Fibroblast of the conjunctiva (primary cell): ENCODE measurements around the gene LY9.

Source experiments
- DNase-seq: peaks from one replicate; pipeline ENCODE4 v3.0.0-alpha.2; 2010; ENCODE audit warnings: low read depth

Gene LY9

GRCh38 chr1:160801836-160802580 lies 6.0 kb downstream of the LY9 start:
- no peak for DNase-seq

DNA sequence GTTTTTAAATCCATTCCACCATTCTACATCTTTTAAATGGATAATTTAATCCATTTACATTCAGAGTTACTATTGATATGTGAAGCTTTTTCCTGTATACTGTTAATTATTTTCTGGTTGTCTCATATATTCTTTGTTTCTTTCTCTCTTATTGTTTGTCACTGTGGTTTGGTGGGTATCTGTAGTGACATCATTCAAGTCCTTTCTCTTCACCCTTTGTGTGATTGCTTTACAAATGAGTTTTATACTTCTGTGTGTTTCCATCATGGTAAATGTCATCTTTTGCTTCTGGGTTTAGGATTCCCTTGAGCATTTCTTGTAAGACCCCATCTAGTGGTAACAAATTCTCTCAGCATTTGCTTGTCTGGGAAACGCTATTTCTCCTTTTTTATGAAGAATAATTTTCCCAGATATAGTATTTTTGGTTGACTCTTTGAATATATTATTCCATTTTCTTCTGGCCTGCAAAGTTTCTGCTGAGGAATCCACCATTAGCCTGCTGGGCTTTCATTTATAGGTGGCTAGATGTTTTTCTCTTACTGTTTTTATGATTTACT lies 10.2 kb downstream of the LY9 start:
- DNase-seq: no peak

GRCh38 chr1:160806784-160807183 lies 10.8 kb downstream of the LY9 start:
- no peak for DNase-seq

- no peak for DNase-seq
Observed at GRCh38 chr1:160807247-160807646, 11.3 kb downstream of the LY9 start.

GRCh38 chr1:160807738-160808137 lies 11.8 kb downstream of the LY9 start:
- no peak for DNase-seq

DNA sequence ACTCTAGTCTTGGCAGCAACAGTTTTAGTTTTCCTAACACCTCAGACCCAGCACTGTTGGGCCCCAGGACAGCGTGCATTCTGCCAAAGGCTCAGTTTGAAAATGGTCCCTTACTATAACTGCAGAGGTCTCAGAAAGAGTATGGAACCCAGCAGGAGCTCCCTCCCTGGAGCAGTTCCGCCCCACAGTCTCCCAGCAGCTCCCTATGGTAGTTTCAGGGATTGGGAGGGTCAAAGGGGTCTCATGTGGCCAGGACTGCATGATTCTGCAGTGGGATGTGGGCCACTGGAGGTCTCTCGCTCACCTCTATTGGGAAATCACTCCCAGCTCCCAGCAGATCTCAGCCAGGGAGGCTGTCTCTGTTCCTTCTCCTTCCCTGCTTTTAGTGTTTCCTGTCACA lies 12.3 kb downstream of the LY9 start:
- no peak for DNase-seq

- DNase-seq: no peak
Observed at GRCh38 chr1:160810486-160810885, 14.5 kb downstream of the LY9 start.

- DNase-seq: no peak
Observed at GRCh38 chr1:160811147-160811546, 15.2 kb downstream of the LY9 start.

DNA sequence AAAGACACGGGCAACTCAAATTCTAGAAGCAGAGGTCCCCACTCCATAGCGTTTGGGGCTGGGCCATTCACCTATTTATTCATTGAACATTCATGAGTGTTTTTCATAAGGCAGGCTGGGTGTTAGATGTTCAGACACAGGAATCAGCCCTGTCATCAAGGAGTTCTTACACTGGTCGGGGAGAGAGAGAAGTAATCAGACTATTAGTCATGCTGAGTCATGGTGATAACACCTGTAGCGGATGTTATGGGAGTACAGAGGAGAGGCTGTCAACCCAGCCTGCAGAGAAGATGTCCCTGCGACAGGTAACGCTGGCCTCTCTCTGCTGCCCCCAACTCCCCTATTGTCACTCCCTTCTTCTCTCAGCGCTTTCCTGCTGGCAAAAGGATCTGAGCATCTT lies 17.2 kb downstream of the LY9 start:
- DNase-seq: no peak

DNA sequence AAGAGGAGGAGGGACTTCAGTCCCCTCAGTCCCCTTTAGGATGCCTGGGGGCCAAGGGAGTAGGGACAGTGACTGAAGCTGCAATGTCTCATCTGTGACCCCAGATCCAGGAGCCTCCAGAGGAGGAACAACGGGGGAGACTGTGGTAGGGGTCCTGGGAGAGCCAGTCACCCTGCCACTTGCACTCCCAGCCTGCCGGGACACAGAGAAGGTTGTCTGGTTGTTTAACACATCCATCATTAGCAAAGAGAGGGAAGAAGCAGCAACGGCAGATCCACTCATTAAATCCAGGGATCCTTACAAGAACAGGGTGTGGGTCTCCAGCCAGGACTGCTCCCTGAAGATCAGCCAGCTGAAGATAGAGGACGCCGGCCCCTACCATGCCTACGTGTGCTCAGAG lies 18.3 kb downstream of the LY9 start:
- DNase-seq: no peak

- no peak for DNase-seq
Observed at GRCh38 chr1:160814856-160815255, 18.9 kb downstream of the LY9 start.

DNA sequence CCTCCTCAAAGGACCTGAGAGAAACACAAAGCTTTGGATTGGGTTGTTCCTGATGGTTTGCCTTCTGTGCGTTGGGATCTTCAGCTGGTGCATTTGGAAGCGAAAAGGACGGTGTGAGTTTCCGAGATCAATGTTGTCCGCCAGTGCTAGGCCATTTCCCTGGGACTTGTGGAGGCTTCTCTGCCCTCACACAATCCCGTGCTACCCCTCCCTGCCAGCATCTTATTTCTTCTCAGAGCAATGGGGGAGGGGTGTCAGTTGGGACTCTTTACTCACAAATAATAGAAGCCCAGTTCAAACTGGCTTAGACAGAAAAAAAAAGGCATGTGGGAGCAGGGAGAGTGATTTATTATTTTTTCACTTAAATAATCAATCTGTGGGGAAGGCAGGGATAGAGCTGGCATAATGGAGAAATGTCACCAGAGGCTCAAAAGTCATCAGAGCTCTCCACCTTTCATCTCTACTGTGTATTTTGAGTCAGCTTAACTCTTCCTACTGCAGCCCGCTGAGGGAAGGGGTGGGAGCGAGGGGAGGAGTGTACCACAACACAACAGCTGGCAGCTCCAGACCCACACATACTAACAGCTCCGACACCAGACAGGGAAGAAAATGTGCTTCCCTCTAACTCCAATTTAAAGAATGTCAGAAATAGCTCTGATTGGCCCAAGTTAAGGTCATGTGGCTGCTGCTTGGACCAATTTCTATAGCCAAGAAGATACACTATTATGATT lies 22.4 kb downstream of the LY9 start:
- no peak for DNase-seq

DNA sequence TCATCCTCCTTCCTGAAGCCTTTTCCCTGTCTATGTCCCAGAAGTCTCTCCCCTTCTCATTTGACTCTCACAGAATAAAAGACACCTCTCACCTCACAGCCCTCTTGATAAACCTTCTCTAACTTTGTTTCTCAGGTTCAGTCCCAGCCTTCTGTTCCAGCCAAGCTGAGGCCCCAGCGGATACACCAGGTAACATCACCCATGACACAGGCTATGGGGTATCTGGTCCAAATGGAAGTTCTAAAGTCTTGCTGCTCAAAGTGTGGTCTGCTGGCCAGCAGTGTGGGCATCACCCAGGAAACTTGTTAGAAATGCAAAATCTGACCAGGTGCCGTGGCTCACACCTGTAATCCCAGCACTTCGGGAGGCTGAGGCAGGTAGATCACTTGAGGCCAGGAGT lies 23.2 kb downstream of the LY9 start:
- no peak for DNase-seq

- no peak for DNase-seq
Observed at GRCh38 chr1:160821627-160822026, 25.7 kb downstream of the LY9 start.

- no peak for DNase-seq
Observed at GRCh38 chr1:160823296-160823695, 27.3 kb downstream of the LY9 start.

DNA sequence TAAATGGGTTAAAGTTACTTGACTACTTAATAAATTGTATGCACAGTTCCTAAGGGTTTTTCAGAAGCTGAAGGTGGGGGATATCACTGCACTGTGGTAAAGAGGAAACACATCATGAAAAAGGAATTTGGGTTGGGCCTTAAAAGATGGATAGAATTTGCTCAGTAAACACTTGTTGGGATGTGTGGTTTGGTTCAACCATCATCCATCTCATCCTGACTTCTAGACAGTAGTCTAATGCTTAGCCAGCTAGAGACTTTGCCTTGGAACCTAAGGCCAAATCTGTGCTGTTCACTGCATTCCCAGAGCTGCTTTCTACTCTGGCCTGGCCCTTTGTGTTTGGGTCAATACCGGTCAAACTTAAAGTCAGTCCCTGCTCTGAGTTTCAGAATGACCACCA lies 30.6 kb downstream of the LY9 start:
- no peak for DNase-seq

DNA sequence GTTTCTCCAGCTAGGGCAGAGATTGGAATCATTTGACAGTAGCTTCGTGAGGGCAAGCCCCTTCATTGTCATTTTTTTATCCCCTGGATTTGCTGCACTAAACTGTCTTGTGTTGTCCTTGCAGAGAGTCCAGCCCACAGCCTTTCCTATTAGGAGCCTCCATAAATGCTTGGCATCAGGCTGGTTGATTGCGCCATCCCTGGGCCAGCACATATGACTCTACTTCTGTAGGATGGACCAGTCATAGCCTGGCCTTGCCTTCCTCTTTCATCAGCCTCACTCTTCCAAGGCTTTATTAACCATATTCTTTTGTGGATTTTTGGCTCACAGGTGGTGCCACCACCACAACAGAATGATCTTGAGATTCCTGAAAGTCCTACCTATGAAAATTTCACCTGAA lies 31.4 kb downstream of the LY9 start:
- DNase-seq: peak; percentile 26

- DNase-seq: no peak
Observed at GRCh38 chr1:160829766-160830165, 33.8 kb downstream of the LY9 start.

DNA sequence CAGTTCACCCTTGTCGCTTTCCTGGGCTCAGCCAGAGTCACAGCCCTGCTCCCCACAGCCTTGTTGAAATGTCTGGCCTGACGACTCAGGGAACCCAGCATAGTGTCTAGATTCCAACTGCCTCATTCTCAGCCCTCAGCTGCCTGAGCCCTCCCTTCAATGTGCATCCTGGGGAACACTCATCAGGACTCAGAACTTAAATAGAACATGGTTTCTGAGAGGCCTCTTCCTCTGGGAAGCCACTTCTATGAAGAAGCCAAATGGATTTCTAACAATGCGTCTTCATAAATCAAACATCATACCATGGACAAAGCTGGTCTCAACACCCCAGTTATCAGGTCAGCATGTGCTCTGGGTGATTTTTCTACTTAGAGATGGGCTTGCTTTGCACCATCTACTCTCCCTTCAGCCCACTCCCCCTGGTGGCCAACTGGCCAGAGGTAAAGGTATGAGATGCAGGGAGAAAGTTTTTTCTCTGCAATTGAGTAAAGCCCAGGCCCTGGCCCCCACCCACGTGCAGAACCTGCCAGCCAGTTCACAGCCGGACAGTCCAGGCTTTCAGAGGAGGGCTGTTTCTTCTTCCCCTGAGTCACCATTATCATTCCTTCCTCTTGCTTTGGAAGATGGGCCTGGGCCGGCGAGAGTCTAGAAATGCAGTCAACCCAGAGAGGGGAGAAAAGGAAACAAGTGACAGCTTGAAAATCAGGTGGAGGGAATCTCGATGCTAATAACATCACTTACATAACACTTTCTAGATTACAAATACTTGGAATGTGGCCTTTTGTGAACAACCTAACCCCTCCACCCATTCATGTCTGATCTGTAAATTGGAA lies 34.6 kb downstream of the LY9 start:
- peak; percentile 1 for DNase-seq

DNA sequence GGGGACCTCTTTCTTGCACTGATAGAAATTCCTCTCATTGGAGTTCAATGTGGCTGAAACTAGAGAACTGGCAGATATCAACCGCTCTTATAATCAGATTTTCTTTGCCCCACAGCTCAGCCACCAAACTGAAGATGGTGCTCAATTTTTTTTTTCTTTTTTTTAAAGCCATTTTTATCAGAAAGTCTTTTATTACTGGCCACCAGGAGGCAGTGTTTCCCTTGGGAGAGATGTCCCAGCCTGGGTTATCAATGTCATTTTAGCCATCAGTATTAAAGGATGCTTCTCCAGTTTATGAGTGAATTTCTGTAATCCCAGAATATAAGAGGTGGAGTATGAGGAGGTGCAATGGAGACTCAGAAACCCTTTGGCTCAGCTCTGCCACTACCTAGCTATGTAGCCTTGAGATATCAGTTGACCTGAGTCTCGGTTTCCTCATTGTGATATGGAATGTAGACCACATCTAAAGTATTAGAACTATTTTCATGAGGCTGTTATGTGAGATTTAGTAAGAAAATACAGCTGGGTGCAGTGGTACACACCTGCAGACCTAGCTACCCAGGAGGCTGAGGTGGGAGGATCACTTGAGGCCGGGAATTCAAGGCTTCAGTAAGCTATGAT lies 39.1 kb downstream of the LY9 start:
- DNase-seq: peak; percentile 8

DNA sequence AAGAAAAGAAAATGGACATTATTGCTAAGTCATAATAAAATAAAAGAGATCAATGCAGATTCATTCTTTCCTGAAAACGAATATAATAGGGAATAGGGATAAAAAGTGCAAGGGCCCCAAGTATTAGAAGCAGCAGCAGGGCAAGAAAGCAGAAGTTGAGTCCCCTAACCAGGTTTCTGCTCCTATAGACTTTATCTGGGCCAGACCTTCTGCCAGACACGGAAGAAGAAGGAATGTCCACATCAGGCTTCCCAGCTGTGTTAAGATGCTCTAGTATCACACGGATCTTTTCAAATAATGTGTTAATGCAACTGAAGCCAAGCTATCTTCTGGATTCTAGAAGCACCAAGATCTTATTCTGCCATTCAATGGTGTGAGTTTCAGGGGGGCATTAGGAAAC lies 39.8 kb downstream of the LY9 start:
- no peak for DNase-seq

DNA sequence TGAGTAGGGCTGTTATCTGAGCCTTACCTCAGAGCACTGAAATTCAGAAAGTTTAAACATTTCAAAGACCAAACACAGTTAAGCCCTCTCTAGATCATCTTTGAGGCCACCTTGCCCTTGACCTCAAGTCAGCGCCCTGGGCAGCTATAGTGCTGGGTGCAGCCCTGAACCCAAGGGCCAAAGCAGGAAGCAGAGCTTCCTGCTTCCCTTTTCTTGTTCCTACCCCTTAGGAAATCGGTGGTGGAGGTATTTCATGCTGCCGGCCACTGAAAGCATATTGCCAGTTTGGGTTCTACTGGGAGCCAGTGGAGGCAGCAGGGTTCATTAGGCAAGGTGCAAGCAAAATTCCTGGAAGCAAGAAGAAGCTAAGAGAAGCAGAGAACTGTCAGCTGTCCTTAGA lies 40.6 kb downstream of the LY9 start:
- DNase-seq: no peak
